GM18909 (cell line): ENCODE measurements around the gene ACACA.

Source experiments
- ATAC-seq: cut with Tn5 transposase; IDR thresholded peaks from one replicate; pipeline ENCODE4 v1.9.1; 2021; ENCODE audit warnings: mild to moderate bottlenecking; ENCODE audit not compliant: unreplicated experiment, poor library complexity

The ACACA gene

DNA sequence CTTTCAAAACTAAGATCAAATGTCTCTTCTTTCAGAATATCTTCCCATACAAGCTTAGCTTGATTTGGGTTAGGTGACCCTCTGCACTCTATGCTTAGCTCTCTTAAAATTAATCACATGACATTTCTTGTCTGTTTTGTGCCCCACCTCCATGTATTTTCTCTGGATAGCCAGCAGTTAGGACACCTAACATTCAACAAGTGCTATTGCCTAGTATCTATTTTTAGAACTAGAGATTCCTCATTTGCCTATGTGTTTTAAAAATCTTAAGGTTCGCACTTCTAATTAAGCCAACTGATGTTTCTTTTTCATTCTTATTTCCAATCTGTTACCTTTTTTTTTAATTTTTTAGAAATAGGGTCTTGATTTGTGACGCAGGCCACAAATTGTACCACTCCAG lies 160.6 kb downstream of the ACACA start:
- ATAC-seq = no peak

DNA sequence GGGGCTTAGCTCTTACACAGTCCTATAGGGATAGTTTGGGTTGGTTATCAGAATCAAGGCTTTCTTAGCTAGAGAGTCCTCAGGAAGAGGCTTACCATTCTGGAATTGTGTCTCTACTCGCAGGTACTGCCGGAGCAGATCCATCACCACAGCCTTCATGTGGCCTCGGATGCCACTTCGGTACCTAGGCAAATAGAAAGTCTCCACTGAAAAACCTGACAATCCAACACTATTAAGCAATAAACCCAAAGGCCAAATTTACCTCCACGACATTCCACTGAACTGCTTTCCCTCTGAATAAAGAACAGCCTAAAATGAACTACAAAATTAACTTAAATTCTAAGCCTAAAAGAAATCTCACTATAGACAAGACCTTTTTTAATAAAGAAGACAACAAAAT lies 166.3 kb downstream of the ACACA start:
- no peak for ATAC-seq

DNA sequence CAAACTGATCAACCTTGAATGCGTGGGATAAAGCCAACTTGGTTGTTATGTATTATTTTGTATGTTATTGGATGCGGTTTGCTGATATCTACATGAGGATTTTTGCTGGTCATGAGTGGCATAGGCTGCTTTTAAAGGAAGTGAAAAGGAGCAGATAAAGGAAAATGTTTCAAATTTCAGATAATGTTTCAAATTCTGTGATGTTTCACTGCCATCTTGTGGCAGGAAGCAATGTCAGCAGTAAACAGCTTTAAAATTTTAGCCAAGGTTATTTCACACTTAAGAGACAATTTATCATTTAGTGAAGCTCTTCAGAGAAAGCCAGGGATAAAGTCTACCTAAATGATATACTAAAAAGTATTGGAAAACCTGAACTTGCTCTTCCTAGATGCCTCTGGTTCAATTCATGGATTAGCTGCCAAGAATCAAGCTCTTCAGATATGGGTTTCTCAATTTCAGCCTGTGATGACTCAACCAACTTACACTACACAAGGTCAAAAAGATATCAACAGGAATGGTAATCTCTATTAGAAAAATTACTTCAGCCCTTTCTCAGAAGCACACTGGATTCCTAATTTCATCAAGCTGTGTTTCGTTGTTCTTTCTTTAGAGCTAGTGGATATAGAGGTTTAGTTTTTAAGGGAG lies 166.8 kb downstream of the ACACA start:
- no peak for ATAC-seq

DNA sequence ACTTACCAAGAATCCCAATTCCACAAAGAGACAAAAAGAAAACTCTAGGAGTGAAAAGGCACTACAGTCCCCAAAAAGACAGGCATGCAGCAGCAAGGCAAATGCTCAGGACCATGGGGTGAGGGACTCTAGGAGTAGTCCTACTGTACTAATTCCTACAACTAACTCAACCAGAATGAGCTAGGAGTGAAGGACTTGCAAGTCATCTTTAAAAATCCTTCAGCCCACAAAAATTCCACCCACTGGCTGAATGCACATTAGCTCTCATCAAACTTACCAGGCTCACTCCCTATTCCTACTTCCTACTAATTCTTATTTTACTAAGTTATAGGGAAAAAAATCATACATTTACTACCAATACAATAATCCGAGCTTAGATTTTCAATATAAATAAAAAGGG lies 172.5 kb downstream of the ACACA start:
- no peak for ATAC-seq

DNA sequence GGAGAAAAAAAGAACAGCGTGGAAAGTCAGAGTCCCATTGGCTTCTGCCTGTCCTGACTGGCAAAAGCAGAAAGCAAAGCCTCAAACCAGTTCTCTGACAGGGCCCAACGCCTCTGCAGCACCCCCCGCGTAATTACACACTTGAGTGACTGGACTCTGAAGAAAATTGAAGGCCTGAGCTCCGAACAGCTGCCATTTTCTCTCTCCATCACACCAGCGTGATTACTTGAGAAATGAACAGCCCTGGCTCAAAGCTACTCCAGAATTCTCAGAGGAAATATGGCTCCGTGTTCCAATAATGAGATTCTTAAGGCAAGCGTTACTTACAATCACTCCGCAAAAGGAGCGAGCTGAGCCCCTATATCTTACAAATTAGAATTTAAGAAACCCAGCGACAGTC lies 173.6 kb downstream of the ACACA start:
- ATAC-seq = no peak

DNA sequence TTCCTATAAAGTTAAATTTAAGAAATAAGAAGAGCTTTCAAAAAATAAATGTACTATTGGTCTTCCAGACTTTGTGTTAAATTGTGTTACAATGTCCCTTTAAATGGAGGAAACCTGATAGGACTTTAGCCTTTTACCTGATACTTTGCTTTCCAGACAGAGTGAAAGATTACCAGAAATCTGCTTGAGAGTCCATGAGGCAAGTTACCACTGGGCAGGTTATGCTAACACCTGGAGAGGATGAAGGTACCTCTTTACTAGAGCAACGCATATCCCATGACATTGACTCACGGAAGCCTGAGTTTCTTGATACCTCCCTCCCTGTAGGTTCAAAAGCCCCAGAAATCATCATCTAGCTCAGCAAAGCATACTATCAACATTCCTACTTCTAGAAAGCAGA lies 174.7 kb downstream of the ACACA start:
- no peak for ATAC-seq

DNA sequence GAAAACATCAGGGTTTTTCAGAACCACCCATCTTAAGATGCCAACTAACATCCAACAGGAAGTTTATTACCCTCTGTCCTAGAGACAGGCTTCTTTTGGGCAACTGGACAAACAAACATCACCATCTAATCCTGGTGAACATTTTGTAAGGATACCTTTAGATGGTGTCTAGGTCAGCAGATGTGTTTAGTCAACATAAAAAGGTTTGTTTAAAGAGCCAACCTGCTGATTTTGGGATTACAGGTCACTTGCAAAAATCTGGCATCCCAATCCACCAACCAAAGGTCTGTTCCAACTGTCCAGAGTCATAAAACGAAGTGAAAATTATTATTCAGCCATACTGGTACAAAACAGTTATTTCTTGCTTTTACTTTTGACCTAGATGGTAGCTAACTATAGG lies 176.0 kb downstream of the ACACA start:
- no peak for ATAC-seq

DNA sequence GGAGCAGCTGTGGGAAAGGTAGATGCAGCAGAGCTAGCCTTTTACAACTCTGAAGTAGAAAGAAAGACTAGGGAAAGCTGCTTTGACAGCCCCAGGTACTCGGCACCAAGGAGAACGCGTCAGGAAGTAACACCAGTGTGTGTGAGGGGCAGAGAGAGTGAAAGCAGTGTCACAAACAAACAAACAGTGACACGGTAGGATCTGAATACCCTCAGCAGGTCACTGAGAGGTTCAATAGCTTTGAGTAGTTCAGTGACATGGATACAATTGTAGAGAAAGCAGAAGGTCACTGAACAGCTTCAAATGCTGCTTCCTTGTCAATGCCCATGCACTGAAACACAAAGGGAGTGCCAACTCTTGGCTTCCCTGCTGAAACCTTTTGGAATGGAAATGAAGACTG lies 181.2 kb downstream of the ACACA start:
- no peak for ATAC-seq

DNA sequence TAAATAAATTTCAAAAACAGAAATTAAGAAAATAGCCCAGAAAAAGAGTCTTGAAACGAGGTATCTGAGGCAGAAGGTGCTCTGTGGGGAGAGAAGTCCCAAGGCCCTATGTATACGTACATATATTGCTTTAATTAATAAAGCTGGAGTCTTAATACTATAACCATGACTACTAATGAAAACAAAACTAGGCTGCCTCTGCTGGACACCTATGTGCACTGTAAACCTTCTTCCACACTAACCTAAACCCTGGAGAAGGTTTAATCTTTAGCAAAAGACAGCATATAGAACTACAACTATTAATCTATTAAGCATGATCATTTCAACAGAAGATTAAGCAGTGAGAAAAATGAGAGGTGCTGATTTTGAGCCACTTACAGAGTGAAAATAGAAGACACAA lies 184.8 kb downstream of the ACACA start:
- no peak for ATAC-seq

DNA sequence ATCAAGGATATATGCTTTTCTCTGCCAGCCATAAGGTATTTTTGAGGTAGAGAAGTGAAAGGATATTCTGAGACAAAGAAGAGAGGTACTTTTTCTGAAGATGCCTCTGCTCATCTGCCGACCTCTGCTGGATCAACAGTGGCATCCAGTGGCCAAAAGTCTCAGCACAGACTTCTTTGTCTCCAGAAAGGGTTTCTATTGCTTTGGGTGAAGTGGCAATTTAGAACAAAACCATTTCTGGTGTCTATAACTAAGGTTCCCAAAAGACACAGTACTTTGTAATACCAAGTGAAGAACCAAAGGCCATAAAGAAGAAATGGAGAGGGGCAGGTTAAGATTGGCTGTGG lies 186.1 kb downstream of the ACACA start:
- ATAC-seq = no peak

DNA sequence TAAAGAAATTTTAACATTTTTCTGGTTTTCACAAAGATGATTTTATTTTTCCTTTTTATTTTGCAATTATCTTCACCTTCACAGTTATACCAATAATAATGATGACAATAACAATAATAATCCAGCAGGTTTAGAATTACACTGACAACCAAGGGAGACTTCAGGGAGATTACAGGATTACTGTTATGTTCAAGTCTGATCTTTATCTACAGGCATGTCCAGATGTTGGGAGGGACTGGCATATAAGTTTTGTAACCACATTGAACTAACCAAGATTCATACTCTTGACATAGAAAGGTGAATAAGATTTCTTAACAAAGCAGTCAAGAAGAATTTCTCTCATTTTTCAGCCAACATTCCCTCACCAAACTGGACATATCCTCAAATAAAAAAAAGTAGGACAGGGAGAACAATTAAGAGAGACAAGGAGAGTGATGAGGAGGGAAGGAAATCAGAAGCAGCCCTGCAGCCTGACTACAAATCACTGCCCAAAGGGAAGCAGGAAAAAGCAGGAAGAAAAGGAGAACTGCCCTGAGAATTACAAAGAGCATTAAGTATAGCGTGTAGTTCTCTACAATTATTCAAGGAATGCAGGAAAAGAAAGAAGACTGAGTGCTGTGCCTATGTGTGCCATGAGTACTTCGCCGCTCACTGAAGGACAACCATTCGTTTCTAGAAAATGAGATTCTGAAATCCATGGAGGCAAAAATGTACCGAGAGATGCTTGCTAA lies 186.6 kb downstream of the ACACA start:
- no peak for ATAC-seq

DNA sequence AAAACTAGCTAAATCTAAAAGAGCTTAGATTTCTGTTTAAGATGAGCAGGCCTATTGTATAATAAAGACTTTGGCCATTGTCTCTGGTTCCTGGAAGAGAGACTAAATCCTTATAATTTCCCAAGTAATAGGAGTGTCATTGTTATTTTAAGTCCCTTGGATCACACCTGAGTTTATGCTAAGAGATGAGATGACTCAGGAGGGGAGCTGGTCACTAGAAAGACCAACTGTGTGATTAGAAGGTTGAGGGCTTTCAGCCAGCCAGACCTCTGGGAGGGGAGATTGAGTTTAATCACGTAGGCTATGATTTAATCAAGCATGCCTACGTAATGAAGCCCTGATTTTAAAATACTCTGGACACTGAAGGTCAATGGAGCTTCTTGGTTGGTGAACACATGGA lies 187.8 kb downstream of the ACACA start:
- ATAC-seq = no peak

DNA sequence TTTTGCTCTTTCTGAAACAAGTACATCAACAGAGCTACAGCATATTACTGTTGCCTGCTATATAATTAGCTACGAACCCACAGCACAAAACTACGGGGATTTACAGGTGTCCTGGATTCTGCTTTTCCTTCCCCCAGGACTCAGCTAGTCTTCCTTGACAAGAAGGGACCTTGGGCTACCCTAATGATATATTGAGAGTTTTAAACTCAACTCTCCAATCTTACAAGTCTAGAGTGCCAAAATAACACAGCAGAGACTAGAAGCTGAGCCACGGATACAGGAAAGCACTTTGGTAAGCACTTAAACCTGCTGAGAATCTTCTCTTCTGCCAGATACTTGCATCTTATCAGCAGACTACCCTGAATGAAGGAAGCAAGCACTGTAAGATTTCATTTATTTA lies 192.2 kb downstream of the ACACA start:
- no peak for ATAC-seq

DNA sequence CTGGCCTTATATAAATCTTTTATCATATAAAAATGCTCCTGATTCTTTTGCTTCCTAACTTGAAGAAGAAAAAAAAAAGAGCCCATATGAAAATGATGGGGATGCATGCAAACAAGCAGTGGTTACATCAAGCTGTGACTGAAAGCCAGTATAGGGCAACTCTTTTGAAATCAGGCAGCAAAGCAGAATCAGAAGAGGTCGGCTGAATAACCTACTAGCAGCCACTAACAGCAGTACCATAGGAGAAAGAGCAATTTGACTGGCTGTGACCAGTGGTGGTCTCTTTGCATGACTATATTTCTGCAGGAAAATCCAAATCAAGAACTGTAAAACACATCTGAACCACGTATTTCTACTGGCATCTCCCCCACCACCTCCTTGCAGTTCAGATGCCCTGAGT lies 192.7 kb downstream of the ACACA start:
- no peak for ATAC-seq

DNA sequence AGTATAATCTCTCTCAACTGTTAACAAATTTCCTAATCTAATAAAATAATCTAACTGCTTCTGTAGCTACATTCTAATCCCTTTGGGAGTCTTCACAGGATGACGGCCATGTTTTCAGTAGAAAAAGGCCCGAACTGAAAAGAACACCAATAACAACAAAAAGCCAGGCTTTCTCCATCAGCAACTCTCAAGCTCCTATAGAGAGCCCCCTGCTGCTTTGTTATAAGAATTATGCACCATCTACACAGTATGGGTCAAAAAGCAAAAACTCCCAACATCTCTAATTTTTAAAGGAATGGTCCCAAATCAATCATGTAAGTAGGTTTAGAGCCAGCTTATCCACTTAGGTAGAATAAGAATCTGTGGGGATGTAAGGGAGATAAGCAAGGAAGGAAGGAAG lies 194.5 kb downstream of the ACACA start:
- no peak for ATAC-seq

DNA sequence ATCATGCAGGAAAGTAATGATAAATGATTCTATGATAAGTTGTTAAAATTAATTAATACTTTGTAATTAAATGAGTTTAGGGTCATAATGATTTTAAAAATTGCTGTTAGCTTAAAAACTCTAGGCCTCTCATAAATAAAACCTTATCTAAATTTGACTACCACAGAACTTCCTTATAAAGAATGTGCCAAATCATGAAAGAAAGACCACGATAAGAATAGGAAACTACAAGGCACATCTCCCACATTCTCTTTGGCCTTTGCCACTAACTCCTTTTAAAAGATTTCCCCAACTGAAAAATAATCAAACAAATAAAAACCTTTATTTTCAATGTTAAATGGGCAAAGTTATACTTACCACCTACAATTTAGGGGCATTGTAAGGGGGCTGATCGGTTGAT lies 195.5 kb downstream of the ACACA start:
- no peak for ATAC-seq

DNA sequence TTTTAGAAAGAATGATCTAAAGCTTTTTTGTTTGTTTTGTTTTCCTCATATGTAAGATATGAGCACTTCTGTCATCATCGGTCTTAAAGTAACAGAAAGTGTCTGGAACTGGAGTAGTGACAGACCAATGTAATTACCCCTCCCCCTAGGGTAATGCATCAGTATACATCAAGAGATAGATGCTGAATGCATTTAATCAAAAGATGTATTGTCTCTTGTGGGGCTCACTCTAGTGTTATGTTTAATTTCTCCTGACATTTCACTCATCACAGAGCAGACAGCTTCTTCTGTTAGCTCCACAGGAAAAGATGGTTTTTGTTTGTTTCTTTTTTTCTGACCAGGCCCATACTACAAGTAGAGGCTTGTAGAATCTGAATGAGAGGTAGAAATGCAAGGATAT lies 199.5 kb downstream of the ACACA start:
- no peak for ATAC-seq

DNA sequence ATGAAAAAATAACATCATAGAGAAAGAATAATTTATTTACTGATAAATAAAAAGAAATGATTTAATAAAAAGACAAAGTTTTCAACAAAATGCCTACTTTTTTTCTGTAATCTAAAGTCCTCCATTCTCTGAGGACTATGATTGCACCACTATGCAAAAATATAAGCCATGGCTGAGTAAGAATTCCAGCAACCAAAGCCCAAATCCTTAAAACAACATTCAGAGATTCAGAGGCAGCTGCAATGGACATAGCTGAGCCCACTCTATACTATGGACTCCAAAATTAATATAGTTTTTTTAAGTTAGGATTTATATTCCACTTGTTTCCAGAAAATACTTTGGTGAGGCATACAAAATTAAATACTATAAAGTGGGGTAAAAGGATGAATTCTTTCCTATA lies 200.3 kb downstream of the ACACA start:
- ATAC-seq = no peak

DNA sequence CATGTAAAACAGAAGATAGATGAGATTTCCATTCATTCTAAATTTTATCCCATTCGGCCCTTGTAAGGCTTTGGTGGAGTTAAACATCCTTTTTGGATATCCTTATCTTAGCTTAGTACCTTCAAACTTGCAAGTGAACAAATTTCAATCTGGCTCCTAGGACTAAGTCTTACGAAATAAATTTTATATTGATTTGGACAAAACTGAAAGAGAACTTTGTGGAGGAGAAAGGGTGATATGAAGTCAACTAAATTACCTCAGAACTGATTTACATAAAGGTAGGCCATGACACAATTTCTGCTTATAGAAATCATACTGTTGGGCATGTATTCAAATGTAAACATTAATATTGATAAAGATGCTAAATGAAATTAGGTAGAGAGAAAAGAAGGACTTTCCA lies 206.1 kb downstream of the ACACA start:
- no peak for ATAC-seq

DNA sequence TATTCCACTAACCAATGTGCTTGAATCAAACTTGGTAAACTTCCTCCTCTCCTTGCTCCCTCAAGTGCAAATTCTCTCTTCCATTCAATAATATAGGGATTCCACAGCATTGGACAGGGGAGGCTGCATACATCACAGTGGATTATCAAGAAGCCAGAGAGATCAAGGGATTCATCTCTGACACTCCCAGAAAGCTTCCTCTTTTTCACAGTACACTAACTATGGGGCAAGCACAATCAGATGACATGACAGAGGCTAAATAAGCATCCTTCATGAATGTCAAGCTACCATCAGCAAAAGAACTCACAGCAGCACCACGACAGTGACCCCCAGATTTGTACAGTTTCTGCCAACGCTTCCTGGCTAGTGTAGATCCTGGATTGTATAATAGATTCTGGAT lies 209.3 kb downstream of the ACACA start:
- no peak for ATAC-seq

DNA sequence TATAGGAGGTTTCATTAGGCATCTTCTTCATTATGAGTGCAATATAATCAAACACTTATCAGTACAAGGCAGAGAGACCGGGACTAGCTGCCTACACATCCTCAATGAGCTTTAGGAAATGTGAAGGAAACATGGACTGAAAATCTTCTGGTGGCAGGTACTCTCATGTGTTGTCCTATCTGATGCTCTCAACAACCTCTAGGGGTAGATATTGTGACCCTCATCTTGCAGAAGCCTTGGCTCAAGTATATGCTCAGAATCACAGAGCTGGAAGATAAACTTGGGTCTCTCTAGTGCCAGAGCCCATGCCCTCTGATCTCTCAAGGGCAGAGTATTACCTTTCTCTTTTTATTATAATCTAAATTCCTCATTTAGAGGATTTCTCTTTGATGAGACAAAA lies 212.4 kb downstream of the ACACA start:
- no peak for ATAC-seq

DNA sequence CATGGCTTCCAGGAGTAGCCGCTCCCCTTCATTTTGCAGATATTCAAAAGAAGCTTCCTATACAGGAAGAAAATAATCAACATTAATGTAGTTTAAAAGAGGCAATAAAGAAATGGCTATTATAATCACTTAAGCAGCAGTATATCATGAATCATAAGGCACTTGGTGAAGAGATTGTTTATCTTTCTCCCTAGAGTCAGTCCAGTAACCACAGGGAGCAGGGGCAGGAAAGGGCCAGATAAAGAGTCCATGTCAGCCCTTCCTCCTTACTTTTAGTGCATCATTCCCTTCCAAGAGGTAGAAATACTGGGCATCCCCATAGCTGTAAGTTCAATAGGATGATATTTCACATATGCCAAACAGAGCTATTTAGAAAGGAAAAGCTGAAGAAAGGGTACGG lies 215.4 kb downstream of the ACACA start:
- ATAC-seq = no peak
